SK-N-SH treated with all-trans-retinoic acid at 6 μM for 48 hours (cell line): ENCODE results near the gene UPK1A.
"Not testable (repeated sequence)": the region's sequence is repeated elsewhere in the genome, so short reads cannot be mapped to it uniquely, and the experiment has no call there.

Source experiments
- ATAC-seq: fragments of 200-7000 bp; cut with Tn5 transposase; 3 replicates; pipeline ENCODE4 v1.9.1; 2020; ENCODE audit warnings: mild to moderate bottlenecking, moderate library complexity
- ARNTL ChIP-seq: fragments of 450-650 bp; formaldehyde crosslinking; IDR thresholded peaks from 2 replicates; pipeline ENCODE4 v1.5.0; 2020; ENCODE audit warnings: low read depth, mild to moderate bottlenecking, moderate library complexity, borderline replicate concordance
- BACH2 ChIP-seq: fragments of 250-450 bp; sonication (Bioruptor Pico); IDR thresholded peaks from 2 replicates; pipeline ENCODE4 v1.9.0; 2021; ENCODE audit warnings: mild to moderate bottlenecking, borderline replicate concordance
- CSDC2 ChIP-seq: fragments of 250-450 bp; sonication (Bioruptor Pico); IDR thresholded peaks from 2 replicates; pipeline ENCODE4 v1.5.0; 2020; ENCODE audit warnings: mild to moderate bottlenecking, moderate library complexity
- ESRRG ChIP-seq: fragments of 250-450 bp; sonication (Bioruptor Pico); IDR thresholded peaks from 2 replicates; pipeline ENCODE4 v1.6.1; 2021; ENCODE audit warnings: mild to moderate bottlenecking
- GLIS3 ChIP-seq: fragments of 250-450 bp; sonication (Bioruptor Pico); IDR thresholded peaks from 2 replicates; pipeline ENCODE4 v1.5.0; 2020; ENCODE audit warnings: mild to moderate bottlenecking, moderate library complexity
- ISL1 ChIP-seq: fragments of 250-450 bp; sonication (Bioruptor Pico); IDR thresholded peaks from 2 replicates; pipeline ENCODE4 v2.1.2; 2022; ENCODE audit warnings: mild to moderate bottlenecking, moderate library complexity
- OSR1 ChIP-seq: fragments of 250-450 bp; sonication (Bioruptor Pico); IDR thresholded peaks from 2 replicates; pipeline ENCODE4 v1.8.0; 2022; ENCODE audit warnings: moderate library complexity, mild to moderate bottlenecking, inconsistent platforms
- PPARA ChIP-seq: fragments of 250-450 bp; sonication (Bioruptor Pico); IDR thresholded peaks from 2 replicates; pipeline ENCODE4 v1.5.0; 2020; ENCODE audit warnings: mild to moderate bottlenecking, borderline replicate concordance
- RARB ChIP-seq: fragments of 250-450 bp; sonication (Bioruptor Pico); IDR thresholded peaks from 2 replicates; pipeline ENCODE4 v1.8.0; 2021; ENCODE audit warnings: mild to moderate bottlenecking, moderate library complexity
- SNAI2 ChIP-seq: fragments of 250-450 bp; sonication (Bioruptor Pico); IDR thresholded peaks from 2 replicates; pipeline ENCODE4 v1.5.0; 2020; ENCODE audit warnings: mild to moderate bottlenecking, moderate library complexity
- TOX ChIP-seq: fragments of 250-450 bp; sonication (Bioruptor Pico); IDR thresholded peaks from 2 replicates; pipeline ENCODE4 v1.8.0; 2021; ENCODE audit warnings: mild to moderate bottlenecking, moderate library complexity, borderline replicate concordance
- ZC3H10 ChIP-seq: fragments of 250-450 bp; sonication (Bioruptor Pico); IDR thresholded peaks from 2 replicates; pipeline ENCODE4 v1.5.1; 2021; ENCODE audit warnings: mild to moderate bottlenecking, moderate library complexity
- ZFP3 ChIP-seq: fragments of 250-450 bp; sonication (Bioruptor Pico); IDR thresholded peaks from 2 replicates; pipeline ENCODE4 v1.5.0; 2020; ENCODE audit warnings: mild to moderate bottlenecking, moderate library complexity
- ZNF8 ChIP-seq: fragments of 450-650 bp; formaldehyde crosslinking; IDR thresholded peaks from 2 replicates; pipeline ENCODE4 v1.5.0; 2020; ENCODE audit warnings: mild to moderate bottlenecking, moderate library complexity
- TF ChIP-seq, protein P1 (sequence below): fragments of 250-450 bp; sonication (Bioruptor Pico); IDR thresholded peaks from 2 replicates; pipeline ENCODE4 v1.5.1; 2021; ENCODE audit warnings: mild to moderate bottlenecking, moderate library complexity
- TF ChIP-seq, protein P2 (sequence below): fragments of 250-450 bp; sonication (Bioruptor Pico); IDR thresholded peaks from 2 replicates; pipeline ENCODE4 v1.5.1; 2020; ENCODE audit warnings: low read depth, mild to moderate bottlenecking, moderate library complexity
- TF ChIP-seq, protein P3 (sequence below): fragments of 250-450 bp; sonication (Bioruptor Pico); IDR thresholded peaks from 2 replicates; pipeline ENCODE4 v1.8.0; 2021; ENCODE audit warnings: low read depth, mild to moderate bottlenecking, moderate library complexity, borderline replicate concordance

Gene UPK1A

DNA sequence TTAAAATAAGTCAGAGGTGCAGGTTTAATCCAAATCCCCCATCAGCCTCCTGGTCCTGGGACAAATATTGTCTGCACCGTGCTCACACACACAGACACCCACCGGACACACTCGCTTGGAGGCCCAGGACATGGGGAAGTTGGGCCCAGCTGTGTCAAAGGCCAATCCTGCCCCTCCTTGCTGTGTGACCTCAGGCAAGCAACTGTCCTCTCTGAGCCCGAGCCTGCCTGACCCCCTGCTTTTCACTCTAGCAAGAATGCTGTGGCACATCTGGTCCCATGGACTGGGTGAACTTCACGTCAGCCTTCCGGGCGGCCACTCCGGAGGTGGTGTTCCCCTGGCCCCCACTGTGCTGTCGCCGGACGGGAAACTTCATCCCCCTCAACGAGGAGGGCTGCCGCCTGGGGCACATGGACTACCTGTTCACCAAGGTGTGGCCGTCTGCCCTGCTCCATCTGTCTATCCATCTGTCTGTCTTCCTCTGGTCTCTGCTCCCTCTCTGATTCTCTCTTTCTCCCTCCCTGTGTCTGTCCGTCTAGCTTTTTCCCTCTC is 9.3 kb downstream of the UPK1A start (continued):
- TF ChIP-seq, protein P1, sequence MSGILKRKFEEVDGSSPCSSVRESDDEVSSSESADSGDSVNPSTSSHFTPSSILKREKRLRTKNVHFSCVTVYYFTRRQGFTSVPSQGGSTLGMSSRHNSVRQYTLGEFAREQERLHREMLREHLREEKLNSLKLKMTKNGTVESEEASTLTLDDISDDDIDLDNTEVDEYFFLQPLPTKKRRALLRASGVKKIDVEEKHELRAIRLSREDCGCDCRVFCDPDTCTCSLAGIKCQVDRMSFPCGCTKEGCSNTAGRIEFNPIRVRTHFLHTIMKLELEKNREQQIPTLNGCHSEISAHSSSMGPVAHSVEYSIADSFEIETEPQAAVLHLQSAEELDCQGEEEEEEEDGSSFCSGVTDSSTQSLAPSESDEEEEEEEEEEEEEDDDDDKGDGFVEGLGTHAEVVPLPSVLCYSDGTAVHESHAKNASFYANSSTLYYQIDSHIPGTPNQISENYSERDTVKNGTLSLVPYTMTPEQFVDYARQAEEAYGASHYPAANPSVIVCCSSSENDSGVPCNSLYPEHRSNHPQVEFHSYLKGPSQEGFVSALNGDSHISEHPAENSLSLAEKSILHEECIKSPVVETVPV (CRISPR knock-in tag): no peak
- TF ChIP-seq BACH2: no peak
- TF ChIP-seq TOX (CRISPR knock-in tag): no peak
- TF ChIP-seq, protein P2, sequence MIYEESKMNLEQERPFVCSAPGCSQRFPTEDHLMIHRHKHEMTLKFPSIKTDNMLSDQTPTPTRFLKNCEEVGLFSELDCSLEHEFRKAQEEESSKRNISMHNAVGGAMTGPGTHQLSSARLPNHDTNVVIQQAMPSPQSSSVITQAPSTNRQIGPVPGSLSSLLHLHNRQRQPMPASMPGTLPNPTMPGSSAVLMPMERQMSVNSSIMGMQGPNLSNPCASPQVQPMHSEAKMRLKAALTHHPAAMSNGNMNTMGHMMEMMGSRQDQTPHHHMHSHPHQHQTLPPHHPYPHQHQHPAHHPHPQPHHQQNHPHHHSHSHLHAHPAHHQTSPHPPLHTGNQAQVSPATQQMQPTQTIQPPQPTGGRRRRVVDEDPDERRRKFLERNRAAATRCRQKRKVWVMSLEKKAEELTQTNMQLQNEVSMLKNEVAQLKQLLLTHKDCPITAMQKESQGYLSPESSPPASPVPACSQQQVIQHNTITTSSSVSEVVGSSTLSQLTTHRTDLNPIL: no peak
- no peak for TF ChIP-seq RARB (CRISPR knock-in tag)

DNA sequence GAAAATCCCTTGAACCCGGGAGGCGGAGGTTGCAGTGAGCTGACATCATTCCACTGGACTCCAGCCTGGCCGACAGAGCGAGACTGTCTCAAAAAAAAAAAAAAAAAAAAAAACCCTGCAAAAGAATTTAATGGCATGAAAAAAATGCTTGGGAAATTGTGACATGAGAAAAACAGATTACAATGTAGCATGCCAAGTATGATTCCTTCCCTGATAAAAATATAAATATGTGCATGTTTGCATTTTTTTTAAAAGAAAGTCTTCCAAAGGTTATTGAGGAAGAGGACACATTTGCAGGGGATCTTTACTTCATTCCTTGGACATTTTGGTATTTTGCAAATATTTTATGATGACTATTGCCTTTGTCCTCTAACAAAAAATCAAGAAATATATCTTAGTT is 23.5 kb downstream of the UPK1A start:
- ATAC-seq: peak; percentile 15; the same call in 2 of the 3 replicates
- TF ChIP-seq OSR1 (no peak), ISL1 (CRISPR knock-in tag) (0 out of 2 replicates have a peak, but pooled peaks have one; percentile 10), RARB (CRISPR knock-in tag) (no peak)
- TF ChIP-seq, protein P1 (CRISPR knock-in tag): no peak

DNA sequence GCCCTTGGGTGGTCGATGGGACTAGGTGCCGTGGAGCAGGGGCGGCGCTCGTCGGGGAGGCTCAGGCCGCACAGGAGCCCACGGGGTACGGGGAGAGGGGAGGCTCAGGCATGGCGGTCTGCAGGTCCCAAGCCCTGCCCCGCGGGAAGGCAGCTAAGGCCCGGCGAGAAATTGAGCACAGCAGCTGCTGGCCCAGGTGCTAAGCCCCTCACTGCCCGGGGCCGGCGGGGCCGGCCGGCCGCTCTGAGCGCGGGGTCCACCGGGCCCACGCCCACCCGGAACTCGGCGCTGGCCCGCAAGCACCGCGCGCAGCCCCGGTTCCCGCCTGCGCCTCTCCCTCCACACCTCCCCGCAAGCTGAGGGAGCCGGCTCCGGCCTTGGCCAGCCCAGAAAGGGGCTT is 24.8 kb downstream of the UPK1A start:
- not testable (repeated sequence) for ATAC-seq

DNA sequence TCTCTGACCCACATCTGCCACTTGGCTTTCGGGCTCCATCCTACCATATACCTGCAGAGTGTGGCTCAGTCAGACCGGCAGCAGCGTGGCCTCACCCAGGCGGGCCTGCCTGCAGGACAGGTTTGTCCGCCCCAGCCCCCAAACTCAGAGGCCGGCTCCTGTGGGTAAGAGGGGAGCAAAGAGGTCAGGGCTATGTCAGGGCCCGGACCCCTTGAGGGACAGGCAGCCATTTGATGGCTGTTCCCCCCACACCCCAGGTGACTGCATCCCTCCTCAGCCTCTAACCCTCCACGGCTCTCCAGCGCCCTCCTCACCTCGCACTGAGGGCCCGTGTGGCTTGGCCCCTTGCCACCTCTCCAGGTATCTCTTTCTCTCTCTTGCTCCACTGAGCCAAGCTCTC is 25.7 kb downstream of the UPK1A start:
- ATAC-seq: no peak
- TF ChIP-seq CSDC2 (CRISPR knock-in tag) (no peak), SNAI2 (no peak), ISL1 (CRISPR knock-in tag) (no peak)
- TF ChIP-seq, protein P2: no peak

DNA sequence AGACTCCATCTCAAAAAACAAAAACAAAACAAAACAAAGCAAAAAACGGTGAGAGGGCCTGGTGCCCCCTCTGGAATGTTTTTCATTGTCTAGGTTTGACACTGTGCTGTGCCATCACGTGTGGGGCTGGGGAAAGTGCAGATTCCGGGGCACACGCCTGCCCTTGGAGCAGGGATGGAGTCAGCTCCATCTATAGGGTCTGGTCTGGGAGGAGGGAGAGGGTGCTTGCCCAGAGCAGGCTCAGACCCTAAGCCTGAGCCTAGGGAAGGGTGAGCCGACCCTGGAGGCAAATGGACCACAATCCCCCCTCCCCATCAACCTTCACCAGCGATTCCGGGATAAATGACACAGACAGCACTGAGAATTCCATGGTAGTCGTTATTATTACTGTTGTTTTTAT is 27.1 kb downstream of the UPK1A start:
- TF ChIP-seq ESRRG (CRISPR knock-in tag): no peak
- no peak for TF ChIP-seq OSR1
- TF ChIP-seq ZC3H10 (CRISPR knock-in tag): no peak
- no peak for TF ChIP-seq TOX (CRISPR knock-in tag)
- TF ChIP-seq, protein P2: no peak
- no peak for TF ChIP-seq GLIS3 (CRISPR knock-in tag)
- no peak for TF ChIP-seq PPARA (CRISPR knock-in tag)
- no peak for TF ChIP-seq RARB (CRISPR knock-in tag)
- no peak for TF ChIP-seq ZFP3 (CRISPR knock-in tag)
- TF ChIP-seq, protein P3, sequence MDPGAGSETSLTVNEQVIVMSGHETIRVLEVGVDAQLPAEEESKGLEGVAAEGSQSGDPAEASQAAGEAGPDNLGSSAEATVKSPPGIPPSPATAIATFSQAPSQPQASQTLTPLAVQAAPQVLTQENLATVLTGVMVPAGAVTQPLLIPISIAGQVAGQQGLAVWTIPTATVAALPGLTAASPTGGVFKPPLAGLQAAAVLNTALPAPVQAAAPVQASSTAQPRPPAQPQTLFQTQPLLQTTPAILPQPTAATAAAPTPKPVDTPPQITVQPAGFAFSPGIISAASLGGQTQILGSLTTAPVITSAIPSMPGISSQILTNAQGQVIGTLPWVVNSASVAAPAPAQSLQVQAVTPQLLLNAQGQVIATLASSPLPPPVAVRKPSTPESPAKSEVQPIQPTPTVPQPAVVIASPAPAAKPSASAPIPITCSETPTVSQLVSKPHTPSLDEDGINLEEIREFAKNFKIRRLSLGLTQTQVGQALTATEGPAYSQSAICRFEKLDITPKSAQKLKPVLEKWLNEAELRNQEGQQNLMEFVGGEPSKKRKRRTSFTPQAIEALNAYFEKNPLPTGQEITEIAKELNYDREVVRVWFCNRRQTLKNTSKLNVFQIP (CRISPR knock-in tag): no peak
- TF ChIP-seq ZNF8 (CRISPR knock-in tag): no peak
- TF ChIP-seq, protein P1 (CRISPR knock-in tag): no peak
- TF ChIP-seq SNAI2: no peak
- no peak for TF ChIP-seq ISL1 (CRISPR knock-in tag)
- no peak for TF ChIP-seq ARNTL
- TF ChIP-seq, all 23 proteins: peak for 0
- ATAC-seq: peak; percentile 9
